Astrocyte (in vitro differentiated cells and primary cell): Measurements from ENCODE around the gene CXorf66. TPM values are rescaled to one million over a fixed set of nuclear protein-coding genes. Genes with fewer than 3 reads are reported as not detected.
"Not testable (repeated sequence)": the region's sequence is repeated elsewhere in the genome, so short reads cannot be mapped to it uniquely, and the experiment has no call there.

Experiments used
- DNase-seq: peaks from one replicate; pipeline ENCODE4 v3.0.0-alpha.2; 2010; ENCODE audit warnings: low read depth
- FAIRE-seq: peaks from 2 replicates; lab custom pipeline; 2011; peaks lifted over from hg19 to GRCh38; lab: Jason Lieb, UNC
- H2AFZ ChIP-seq: 2 replicates; pipeline ENCODE4 v1.6.0; 2012; ENCODE audit warnings: low read depth, low read length, inconsistent platforms
- H3K27ac ChIP-seq: 2 replicates; pipeline ENCODE4 v1.5.1; 2011; ENCODE audit warnings: low read depth, low read length, inconsistent platforms
- H3K27me3 ChIP-seq: 2 replicates; pipeline ENCODE4 v1.6.0; 2011; ENCODE audit warnings: low read length, inconsistent platforms; ENCODE audit not compliant: insufficient read depth
- H3K36me3 ChIP-seq: 2 replicates; pipeline ENCODE4 v1.5.1; 2011; ENCODE audit warnings: low read length, inconsistent platforms; ENCODE audit not compliant: insufficient read depth
- H3K4me1 ChIP-seq: 2 replicates; pipeline ENCODE4 v1.5.1; 2011; ENCODE audit warnings: low read length, inconsistent platforms; ENCODE audit not compliant: insufficient read depth
- H3K4me2 ChIP-seq: 2 replicates; pipeline ENCODE4 v1.6.0; 2012; ENCODE audit warnings: low read length, inconsistent platforms
- H3K4me3 ChIP-seq: 2 replicates; pipeline ENCODE4 v1.5.1; 2011; ENCODE audit warnings: low read depth, mild to moderate bottlenecking, low read length, inconsistent platforms; ENCODE audit not compliant: insufficient read depth
- H3K79me2 ChIP-seq: 2 replicates; pipeline ENCODE4 v1.6.0; 2012; ENCODE audit warnings: mild to moderate bottlenecking, low read length, inconsistent platforms; ENCODE audit not compliant: insufficient read depth
- H3K9ac ChIP-seq: 2 replicates; pipeline ENCODE4 v1.6.0; 2012; ENCODE audit warnings: mild to moderate bottlenecking, low read length, inconsistent platforms
- H3K9me3 ChIP-seq: 2 replicates; pipeline ENCODE4 v1.5.1; 2012; ENCODE audit warnings: low read depth, mild to moderate bottlenecking, low read length, inconsistent platforms; ENCODE audit not compliant: insufficient read depth
- H4K20me1 ChIP-seq: 2 replicates; pipeline ENCODE4 v1.6.0; 2012; ENCODE audit warnings: low read length, inconsistent platforms; ENCODE audit not compliant: insufficient read depth
- H3K27ac Mint-ChIP-seq: one replicate; pipeline ENCODE4 v1.8.0; 2021; ENCODE audit warnings: mild to moderate bottlenecking, mixed read lengths; ENCODE audit not compliant: unreplicated experiment
- H3K27me3 Mint-ChIP-seq: one replicate; pipeline ENCODE4 v1.8.0; 2021; ENCODE audit warnings: low read depth, mixed read lengths; ENCODE audit not compliant: unreplicated experiment
- H3K36me3 Mint-ChIP-seq: one replicate; pipeline ENCODE4 v1.8.0; 2021; ENCODE audit warnings: low read depth, mixed read lengths; ENCODE audit not compliant: unreplicated experiment
- H3K4me1 Mint-ChIP-seq: one replicate; pipeline ENCODE4 v1.8.0; 2021; ENCODE audit warnings: low read depth, mixed read lengths; ENCODE audit not compliant: unreplicated experiment
- H3K4me3 Mint-ChIP-seq: one replicate; pipeline ENCODE4 v1.8.0; 2021; ENCODE audit warnings: mild to moderate bottlenecking, moderate library complexity, mixed read lengths; ENCODE audit not compliant: unreplicated experiment
- H3K9me3 Mint-ChIP-seq: one replicate; pipeline ENCODE4 v1.8.0; 2021; ENCODE audit warnings: mild to moderate bottlenecking, mixed read lengths; ENCODE audit not compliant: unreplicated experiment
- EZH2 ChIP-seq: IDR thresholded peaks from 2 replicates; pipeline ENCODE4 v1.6.1; 2012; ENCODE audit warnings: mild to moderate bottlenecking, low read length, inconsistent platforms; ENCODE audit not compliant: insufficient read depth
- total RNA-seq: library from RNA; stranded (reverse); gene quantifications from 2 replicates; pipeline ENCODE4 v1.2.1, GENCODE V29; 2021
- TF ChIP-seq, protein P1 (sequence below): IDR thresholded peaks from 2 replicates; pipeline ENCODE4 v1.5.1; 2011; ENCODE audit warnings: low read depth, mild to moderate bottlenecking, inconsistent platforms, low read length, moderate library complexity; ENCODE audit not compliant: insufficient read depth

Gene CXorf66
- total RNA-seq, 1 donor from 2014 or later = not detected

DNA sequence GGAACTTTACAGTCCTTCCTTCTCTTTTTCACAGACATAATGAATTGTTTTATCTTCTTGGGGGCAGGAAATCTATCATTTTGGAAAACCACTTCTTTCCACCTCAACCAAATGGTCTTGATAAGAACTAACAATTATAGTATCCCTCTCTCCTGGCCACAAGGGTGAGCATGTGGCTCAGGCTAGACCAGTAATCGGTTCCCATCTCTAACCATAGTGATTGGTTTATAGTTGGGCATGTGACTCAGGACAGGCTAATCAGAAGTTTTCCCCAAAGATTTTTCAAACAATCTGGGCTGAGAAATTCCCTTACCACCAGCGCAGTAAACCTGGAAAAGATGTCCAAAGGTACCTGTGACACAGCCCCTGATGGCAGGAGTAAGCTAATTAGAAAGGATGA is 4.0 kb upstream of the CXorf66 start:
- Histone ChIP-seq H3K9me3 (no peaks in the 10 kb centered on the region), H3K4me1 (no peaks in the 10 kb centered on the region), H3K79me2 (no peaks in the 10 kb centered on the region), H4K20me1 (no peaks in the 10 kb centered on the region), H3K36me3 (no peaks in the 10 kb centered on the region), H3K4me2 (no peak overlapping the region), H3K4me3 (no peak overlapping the region), H3K27ac (no peak overlapping the region), H3K27me3 (no peaks in the 10 kb centered on the region), H3K9ac (no peak overlapping the region), H2AFZ (no peak overlapping the region)
- Mint-ChIP-seq H3K4me1 (no peaks in the 10 kb centered on the region), H3K9me3 (no peaks in the 10 kb centered on the region), H3K36me3 (no peaks in the 10 kb centered on the region), H3K27me3 (no peaks in the 10 kb centered on the region), H3K27ac (no peak overlapping the region), H3K4me3 (no peak overlapping the region)
- TF ChIP-seq, protein P1, sequence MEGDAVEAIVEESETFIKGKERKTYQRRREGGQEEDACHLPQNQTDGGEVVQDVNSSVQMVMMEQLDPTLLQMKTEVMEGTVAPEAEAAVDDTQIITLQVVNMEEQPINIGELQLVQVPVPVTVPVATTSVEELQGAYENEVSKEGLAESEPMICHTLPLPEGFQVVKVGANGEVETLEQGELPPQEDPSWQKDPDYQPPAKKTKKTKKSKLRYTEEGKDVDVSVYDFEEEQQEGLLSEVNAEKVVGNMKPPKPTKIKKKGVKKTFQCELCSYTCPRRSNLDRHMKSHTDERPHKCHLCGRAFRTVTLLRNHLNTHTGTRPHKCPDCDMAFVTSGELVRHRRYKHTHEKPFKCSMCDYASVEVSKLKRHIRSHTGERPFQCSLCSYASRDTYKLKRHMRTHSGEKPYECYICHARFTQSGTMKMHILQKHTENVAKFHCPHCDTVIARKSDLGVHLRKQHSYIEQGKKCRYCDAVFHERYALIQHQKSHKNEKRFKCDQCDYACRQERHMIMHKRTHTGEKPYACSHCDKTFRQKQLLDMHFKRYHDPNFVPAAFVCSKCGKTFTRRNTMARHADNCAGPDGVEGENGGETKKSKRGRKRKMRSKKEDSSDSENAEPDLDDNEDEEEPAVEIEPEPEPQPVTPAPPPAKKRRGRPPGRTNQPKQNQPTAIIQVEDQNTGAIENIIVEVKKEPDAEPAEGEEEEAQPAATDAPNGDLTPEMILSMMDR = no peak
- TF ChIP-seq EZH2 = no peak
- FAIRE-seq = no peak
- DNase-seq = no peak

DNA sequence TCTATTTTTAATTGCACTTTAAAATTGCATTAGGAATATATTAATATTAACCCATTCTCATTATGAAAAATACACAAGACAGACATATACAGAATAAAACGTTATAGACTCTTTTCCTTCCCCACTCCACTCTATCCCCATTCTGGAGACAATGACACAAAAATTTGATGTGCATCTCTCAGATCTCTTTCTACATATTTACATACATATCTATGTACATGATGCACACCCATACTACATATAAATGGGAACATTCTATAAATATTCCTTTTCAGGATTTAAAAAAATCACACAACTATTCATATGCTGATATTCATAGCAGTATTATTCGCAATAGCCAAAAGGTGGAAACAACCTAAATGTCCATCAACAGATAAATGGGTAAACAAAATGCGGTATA is 2.4 kb upstream of the CXorf66 start:
- DNase-seq (no peak), FAIRE-seq (peak; percentile 85)
- Histone ChIP-seq H3K4me3 (no peak overlapping the region), H3K27ac (no peak overlapping the region), H3K9ac (no peak overlapping the region), H3K4me2 (no peak overlapping the region), H3K79me2 (no peaks in the 10 kb centered on the region), H2AFZ (no peak overlapping the region), H3K9me3 (no peaks in the 10 kb centered on the region), H3K27me3 (no peaks in the 10 kb centered on the region), H3K36me3 (no peaks in the 10 kb centered on the region), H4K20me1 (no peaks in the 10 kb centered on the region), H3K4me1 (no peaks in the 10 kb centered on the region)
- no peaks in the 10 kb centered on the region for H3K27me3 Mint-ChIP-seq
- H3K27ac Mint-ChIP-seq = no peak overlapping the region
- H3K9me3 Mint-ChIP-seq = no peaks in the 10 kb centered on the region
- H3K4me3 Mint-ChIP-seq = no peak overlapping the region
- TF ChIP-seq, protein P1 = no peak
- TF ChIP-seq EZH2 = no peak
- no peaks in the 10 kb centered on the region for H3K36me3 Mint-ChIP-seq
- no peaks in the 10 kb centered on the region for H3K4me1 Mint-ChIP-seq

DNA sequence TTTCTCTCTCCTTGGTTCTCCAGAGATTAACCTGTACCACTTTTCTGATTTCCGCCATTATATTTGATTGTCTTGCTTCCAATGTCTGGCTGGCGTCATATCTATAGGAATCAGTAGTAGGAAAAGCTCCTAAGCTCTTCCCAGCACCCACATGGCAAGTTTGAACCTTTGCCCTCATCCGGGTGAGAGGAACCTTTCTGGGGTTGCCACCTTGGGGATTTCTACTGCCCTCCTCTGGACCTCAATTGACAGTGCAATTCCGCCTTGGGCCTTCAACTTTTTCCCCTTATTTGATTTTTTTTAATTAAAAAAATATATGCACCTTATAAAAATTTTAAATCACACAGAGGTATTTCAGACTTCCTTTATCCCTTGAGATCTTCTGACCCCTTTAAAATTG is 2.0 kb upstream of the CXorf66 start:
- H4K20me1 ChIP-seq = no peaks in the 10 kb centered on the region
- Mint-ChIP-seq H3K4me3 (no peak overlapping the region), H3K27ac (no peak overlapping the region), H3K36me3 (no peaks in the 10 kb centered on the region), H3K9me3 (no peaks in the 10 kb centered on the region), H3K27me3 (no peaks in the 10 kb centered on the region), H3K4me1 (no peaks in the 10 kb centered on the region)
- no peak overlapping the region for H3K4me2 ChIP-seq
- H3K36me3 ChIP-seq = no peaks in the 10 kb centered on the region
- DNase-seq = no peak
- H3K9me3 ChIP-seq = no peaks in the 10 kb centered on the region
- H3K79me2 ChIP-seq = no peaks in the 10 kb centered on the region
- TF ChIP-seq, protein P1 = peak; percentile 14
- no peak for TF ChIP-seq EZH2
- H2AFZ ChIP-seq = no peak overlapping the region
- no peak overlapping the region for H3K27ac ChIP-seq
- H3K27me3 ChIP-seq = no peaks in the 10 kb centered on the region
- H3K4me3 ChIP-seq = no peak overlapping the region
- no peaks in the 10 kb centered on the region for H3K4me1 ChIP-seq
- FAIRE-seq = no peak
- H3K9ac ChIP-seq = no peak overlapping the region

DNA sequence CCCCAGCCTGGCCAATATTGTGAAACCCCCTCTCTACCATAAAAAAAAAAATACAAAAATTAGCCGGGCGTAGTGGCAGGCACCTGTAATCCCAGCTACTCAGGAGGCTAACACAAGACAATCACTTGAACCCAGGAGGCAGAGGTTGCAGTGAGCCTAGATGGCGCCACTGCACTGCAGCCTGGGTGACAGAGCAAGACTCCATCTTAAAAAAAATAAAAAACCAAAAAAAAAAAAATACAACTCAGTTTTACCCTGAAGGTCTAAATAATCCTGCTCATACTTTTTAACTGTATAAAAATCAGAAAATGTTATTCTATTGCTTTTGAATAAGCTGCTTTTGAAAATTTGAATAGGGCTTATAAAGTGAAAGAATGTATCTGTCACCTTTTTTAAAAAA is 838 bp upstream of the CXorf66 start:
- H3K4me1 Mint-ChIP-seq, H3K27me3 Mint-ChIP-seq, H3K79me2 ChIP-seq, H3K36me3 ChIP-seq, H3K4me3 ChIP-seq, FAIRE-seq, H3K36me3 Mint-ChIP-seq, H3K9me3 ChIP-seq, H3K27ac ChIP-seq, H3K4me2 ChIP-seq, H2AFZ ChIP-seq, H4K20me1 ChIP-seq, H3K4me3 Mint-ChIP-seq, H3K27me3 ChIP-seq, DNase-seq, H3K4me1 ChIP-seq, H3K27ac Mint-ChIP-seq, H3K9ac ChIP-seq, H3K9me3 Mint-ChIP-seq: not testable (repeated sequence)
